ENCODE data around the gene CAPS.
"Not testable (repeated sequence)": the region's sequence is repeated elsewhere in the genome, so short reads cannot be mapped to it uniquely, and the experiment has no call there.

CAPS gene

DNA sequence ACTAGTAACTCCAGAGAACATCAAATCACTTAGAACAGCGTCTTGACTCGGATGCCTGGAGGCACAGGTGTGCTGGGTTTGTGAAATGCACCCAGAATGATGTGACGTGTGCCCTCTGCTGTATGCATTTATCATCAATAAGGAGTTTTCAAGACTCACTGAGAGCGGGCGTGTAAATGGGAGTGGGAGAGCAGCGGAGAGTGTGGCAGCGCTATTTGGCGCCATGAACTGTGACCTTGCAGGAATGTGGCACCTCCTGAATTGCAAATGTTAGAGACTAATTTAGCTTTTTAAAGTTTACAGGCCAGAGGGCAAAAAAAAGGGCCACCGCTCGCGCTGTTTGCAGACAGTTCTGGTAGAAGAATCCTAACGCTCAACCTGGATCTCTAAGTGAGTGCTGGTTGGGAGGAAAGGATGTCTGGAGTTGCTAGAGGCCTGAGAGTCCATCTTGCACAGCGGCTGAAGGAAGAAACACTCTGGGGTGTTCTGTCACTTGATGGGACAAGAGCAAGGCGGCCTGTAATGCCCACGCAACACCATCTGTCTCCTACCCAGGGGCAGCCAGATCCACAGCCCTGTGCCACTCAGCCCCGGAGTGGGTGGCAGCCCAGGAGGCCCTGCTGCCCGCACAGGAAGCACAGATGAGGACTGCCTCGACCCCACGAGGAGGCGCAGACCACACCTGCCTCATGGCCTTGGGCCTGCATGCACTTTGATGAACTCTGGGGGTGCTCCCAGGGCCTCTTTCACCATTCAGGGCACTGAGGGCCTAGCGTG lies 44.2 kb downstream of the CAPS start:
- Mint-ChIP-seq H3K27ac (no peak overlapping the region), H3K36me3 (peaks cover 7% of the 10 kb centered on the region), H3K9me3 (no peaks in the 10 kb centered on the region), H3K4me1 (peaks cover 51% of the 10 kb centered on the region), H3K4me3 (no peak overlapping the region), H3K27me3 (no peaks in the 10 kb centered on the region)
- DNase-seq (ENCODE audit: low spot score in 2 of 2) (no peak), ATAC-seq (ENCODE audit: low read depth) (no peak)

DNA sequence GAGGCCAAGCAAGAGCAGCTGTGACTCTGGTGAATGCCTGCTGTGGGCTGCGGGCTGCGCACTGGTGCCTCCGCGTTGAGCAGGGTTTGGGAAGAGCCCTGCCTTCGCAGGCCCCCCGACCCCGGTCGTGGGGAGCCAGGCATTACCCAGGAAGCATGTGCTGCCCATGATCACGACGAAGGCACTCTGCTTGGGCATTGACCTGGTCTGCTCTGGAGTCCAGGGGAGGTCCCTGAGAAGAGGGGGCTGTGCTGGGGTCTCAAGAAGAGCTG lies 44.7 kb downstream of the CAPS start:
- peaks cover 7% of the 10 kb centered on the region for H3K36me3 Mint-ChIP-seq
- no peak overlapping the region for H3K4me3 Mint-ChIP-seq
- H3K27ac Mint-ChIP-seq = no peak overlapping the region

DNA sequence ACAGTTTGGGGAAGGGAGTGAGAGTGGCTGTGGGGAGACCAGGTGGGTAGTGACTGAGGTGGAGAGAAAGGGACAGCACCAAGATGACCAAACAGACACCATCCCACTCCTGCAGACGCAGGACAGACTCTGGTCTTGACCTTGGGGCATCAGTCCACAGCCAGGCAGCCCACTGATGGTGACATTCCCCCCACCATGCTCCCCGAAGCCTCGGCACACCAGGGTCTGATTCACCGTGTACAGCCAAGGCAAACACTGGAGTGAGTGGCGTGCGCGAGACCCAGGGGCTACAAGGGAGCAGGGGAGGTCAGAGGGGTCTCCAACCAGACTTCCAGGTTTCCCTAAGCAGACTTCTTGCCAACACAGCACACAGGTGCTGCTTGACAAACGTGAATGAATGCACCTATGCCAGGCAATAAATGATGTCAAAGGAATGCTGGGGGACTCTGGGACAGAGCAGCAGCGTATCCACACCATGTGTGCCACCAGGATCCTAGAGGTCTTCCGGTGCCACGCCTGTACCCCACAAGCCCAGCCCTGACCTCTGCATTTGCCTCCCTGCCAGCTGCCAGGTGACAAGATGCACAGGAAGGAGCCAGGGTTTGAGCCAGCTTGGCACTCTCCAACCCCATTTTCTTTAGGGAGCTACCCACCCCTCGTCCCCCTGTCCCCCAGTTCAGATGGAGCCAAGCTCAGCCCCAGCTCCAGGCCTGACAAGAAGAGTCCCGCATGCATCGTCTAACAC lies 45.4 kb downstream of the CAPS start:
- peaks cover 6% of the 10 kb centered on the region for H3K36me3 Mint-ChIP-seq
- peak overlapping the region; percentile 62 for H3K27ac Mint-ChIP-seq
- H3K4me1 Mint-ChIP-seq = peaks cover 50% of the 10 kb centered on the region
- H3K27me3 Mint-ChIP-seq = no peaks in the 10 kb centered on the region
- ATAC-seq (ENCODE audit: low read depth) (no peak), DNase-seq (ENCODE audit: low spot score in 2 of 2) (no peak)
- H3K4me3 Mint-ChIP-seq = no peak overlapping the region
- no peaks in the 10 kb centered on the region for H3K9me3 Mint-ChIP-seq

More for the DNA sequence above, 44.7 kb downstream of the CAPS start:
- ATAC-seq (ENCODE audit: low read depth) (no peak), DNase-seq (ENCODE audit: low spot score in 2 of 2) (no peak)
- H3K9me3 Mint-ChIP-seq = no peaks in the 10 kb centered on the region
- no peaks in the 10 kb centered on the region for H3K27me3 Mint-ChIP-seq
- peaks cover 52% of the 10 kb centered on the region for H3K4me1 Mint-ChIP-seq

DNA sequence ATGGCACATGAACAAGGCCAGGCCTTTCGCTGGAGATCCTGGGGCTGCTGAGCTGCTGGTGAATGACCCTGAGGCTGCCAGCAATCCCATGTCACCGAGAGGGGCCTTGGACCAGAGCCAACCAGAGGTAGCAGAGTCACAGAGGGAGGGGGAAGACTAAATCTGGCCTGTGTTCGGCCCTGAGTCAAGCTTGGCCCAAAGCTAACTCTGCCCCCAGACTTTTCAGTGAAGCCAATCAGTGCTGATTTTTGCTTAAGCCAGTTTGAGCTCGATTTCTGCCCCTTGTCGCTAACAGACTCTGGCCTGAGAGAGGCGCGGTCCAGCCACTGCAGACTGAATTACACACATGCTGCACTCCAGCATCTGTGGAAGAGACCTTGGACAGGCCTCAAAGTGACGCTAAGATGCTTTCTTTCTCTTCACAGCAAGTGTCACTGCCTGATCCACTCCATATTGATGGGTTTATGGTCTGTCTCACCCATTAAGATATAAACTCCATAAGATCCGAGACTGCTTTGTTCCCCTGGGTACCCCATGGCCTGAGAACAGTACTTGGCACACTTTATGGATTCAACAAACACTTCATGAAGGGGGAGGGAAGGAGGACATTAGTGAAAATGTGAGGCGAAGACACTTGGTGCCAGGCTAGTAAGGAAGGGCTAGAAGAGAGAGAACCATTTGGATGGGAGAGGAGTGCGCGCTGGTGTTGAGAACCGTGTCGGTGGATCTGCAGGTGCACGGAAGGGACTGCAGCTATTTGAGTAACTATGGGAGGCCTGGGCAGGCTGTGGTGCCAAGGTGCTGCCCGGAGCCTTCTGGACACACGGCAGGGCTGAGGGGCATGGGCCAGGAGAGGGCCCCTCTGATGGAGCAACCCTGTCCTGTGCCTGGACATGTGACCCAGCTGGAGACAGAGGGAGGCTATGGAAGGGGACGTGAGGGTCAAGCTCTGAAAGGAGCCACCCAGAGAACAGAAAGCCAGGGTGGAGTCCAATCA lies 46.2 kb downstream of the CAPS start:
- Mint-ChIP-seq H3K27ac (peak overlapping the region; percentile 62), H3K4me1 (peaks cover 50% of the 10 kb centered on the region), H3K36me3 (peaks cover 6% of the 10 kb centered on the region), H3K9me3 (no peaks in the 10 kb centered on the region), H3K27me3 (no peaks in the 10 kb centered on the region), H3K4me3 (no peak overlapping the region)
- no peak for ATAC-seq (ENCODE audit: low read depth)
- no peak for DNase-seq (ENCODE audit: low spot score in 2 of 2)

DNA sequence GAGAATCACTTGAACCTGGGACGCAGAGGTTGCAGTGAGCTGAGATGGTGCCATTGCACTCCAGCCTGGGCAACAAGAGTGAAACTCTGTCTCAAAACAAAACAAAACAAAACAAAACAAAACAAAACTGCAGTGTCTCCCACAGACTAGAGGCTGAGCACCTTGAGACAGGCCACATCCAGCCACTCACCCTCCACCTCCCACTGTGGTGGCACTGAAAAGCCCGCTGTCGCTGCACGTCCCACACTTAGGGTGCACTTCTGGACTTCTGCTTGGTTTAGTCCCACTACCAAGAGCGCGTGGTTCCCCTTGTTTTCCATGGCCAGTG lies 47.6 kb downstream of the CAPS start:
- H3K9me3 Mint-ChIP-seq; H3K27me3 Mint-ChIP-seq; ATAC-seq (ENCODE audit: low read depth); H3K36me3 Mint-ChIP-seq; DNase-seq (ENCODE audit: low spot score in 2 of 2): not testable (repeated sequence)
- peak overlapping the region; percentile 41 for H3K4me3 Mint-ChIP-seq
- H3K4me1 Mint-ChIP-seq = peaks cover 46% of the 10 kb centered on the region
- peak overlapping the region; percentile 22 for H3K27ac Mint-ChIP-seq

DNA sequence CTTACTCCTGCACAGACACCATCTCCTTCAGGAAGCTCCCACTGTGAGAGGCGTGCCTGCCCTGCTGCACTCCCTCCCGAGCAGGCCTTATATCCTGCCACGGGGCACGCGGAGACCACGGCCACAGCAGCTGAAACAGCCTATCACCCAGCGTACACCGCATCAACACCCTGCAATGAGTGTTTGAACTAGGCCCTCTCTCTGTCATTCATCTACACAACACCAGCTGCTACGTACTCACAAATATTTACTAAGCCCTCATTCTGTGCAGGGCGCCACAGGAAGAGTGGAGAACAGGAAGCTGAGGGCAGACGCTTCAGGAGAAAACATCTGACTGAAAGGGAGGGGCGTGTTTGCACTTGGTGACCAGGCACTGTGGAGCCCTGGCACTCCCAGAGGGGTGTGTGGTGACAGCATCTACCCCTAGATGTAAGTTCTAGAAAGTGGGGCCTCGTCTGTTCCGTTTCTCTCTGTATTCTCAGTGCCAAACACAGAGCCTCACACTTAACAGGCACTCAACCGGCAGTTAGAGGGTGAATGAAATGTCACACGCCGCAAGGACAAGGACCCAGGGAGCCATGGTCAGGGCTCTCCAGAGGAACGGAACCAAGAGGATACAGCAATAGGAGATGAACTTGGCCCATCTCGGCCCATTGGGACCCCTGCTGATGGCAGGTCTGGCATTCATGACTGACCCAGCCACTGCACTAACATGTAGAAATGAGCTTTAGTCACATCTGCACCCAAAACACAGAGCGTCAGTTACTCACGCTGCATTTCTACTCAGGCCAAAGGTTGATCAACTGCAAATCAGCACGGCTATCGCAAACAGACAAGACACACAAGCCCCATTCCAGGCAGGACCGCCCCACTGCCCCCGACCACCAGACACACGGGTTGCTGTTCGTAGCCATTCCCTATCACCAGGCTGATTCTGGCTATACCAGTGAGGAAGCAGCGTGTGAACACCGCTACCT lies 48.2 kb downstream of the CAPS start:
- Mint-ChIP-seq H3K4me3 (peak overlapping the region; percentile 41), H3K9me3 (no peaks in the 10 kb centered on the region), H3K27ac (peak overlapping the region; percentile 22), H3K4me1 (peaks cover 47% of the 10 kb centered on the region), H3K36me3 (peaks cover 6% of the 10 kb centered on the region), H3K27me3 (no peaks in the 10 kb centered on the region)
- ATAC-seq (ENCODE audit: low read depth) (peak; percentile 64), DNase-seq (ENCODE audit: low spot score in 2 of 2) (no peak)

DNA sequence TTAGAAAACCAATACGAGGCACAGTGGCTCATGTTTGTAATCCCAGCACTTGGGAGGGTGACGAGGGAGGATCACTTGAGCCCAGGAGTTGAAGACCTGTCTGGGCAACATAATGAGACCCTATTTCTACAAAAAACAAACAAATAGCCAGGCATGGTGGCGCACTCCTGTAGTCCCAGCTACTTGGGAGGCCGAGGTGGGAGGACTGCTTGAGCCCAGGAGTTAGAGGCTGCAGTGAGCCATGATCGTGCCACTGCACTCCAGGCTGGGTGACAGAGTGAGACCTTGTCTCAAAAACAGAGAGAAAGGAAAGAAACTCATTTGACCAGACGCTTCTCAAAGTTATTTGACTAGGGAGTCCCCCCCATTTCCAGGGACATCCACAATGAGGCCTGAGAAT lies 49.2 kb downstream of the CAPS start:
- H3K27ac Mint-ChIP-seq; DNase-seq (ENCODE audit: low spot score in 2 of 2); H3K4me3 Mint-ChIP-seq; H3K36me3 Mint-ChIP-seq; ATAC-seq (ENCODE audit: low read depth); H3K9me3 Mint-ChIP-seq; H3K27me3 Mint-ChIP-seq: not testable (repeated sequence)
- H3K4me1 Mint-ChIP-seq = peaks cover 53% of the 10 kb centered on the region

DNA sequence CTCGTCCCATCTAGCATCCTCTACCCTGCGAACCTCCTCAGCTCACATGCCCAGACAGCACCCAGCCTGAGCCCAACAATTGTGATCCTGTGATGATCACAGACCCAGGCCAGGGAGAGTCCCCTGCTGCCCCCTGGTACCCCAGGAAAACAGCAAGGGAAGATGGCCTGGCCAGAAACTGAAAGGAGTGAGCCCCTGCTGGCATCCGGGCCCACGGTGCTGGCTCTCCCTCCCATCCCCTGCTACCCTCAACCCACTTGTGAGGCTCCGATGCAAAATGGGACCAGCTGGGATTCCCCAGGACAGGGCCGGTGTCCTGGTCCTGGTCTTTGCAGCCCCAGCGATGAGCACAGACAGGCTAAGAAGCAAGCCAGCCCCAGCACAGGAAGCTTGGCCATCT lies 49.8 kb downstream of the CAPS start:
- Mint-ChIP-seq H3K36me3 (peaks cover 3% of the 10 kb centered on the region), H3K9me3 (no peaks in the 10 kb centered on the region), H3K27me3 (no peaks in the 10 kb centered on the region), H3K4me3 (no peak overlapping the region), H3K4me1 (peaks cover 58% of the 10 kb centered on the region), H3K27ac (no peak overlapping the region)
- ATAC-seq (ENCODE audit: low read depth) = no peak
- DNase-seq (ENCODE audit: low spot score in 2 of 2) = no peak

DNA sequence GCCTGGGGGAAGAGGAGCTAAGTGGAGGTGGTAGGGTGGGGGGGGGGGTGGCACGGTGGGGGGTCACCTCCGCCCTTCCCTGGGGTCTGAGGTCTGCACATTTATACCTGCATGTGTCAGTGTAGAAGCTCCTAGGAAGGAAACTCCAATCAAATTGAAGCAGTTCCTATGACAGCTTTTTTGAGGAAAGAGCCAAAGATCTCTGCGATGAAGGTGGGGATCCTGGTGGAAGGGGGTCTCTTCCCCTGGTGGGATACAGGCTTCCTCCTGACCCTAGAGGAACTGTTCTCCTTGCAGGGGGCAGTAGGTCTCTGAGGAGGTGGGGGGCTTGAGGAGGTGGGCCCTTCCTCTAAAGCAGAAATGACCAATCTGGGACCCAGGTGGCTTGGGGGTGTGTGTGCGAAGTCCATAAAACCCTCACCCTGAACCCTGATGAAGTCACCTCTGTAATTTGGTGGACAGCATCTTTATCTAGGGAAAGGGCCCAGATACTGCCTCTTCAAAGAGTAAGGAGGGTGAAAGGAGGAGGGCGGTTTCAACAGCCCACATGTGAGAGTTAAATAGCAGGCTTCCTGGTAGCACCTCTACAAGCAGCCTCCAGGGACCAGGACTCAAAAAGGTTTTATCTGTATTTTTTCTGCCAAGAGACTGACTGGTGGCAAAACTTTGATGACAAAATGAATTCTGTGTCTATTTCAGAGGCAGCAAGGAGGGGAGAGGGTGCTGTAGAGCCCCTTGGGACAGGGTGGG lies 50.9 kb downstream of the CAPS start:
- H3K27me3 Mint-ChIP-seq = no peaks in the 10 kb centered on the region
- ATAC-seq (ENCODE audit: low read depth) (no peak), DNase-seq (ENCODE audit: low spot score in 2 of 2) (no peak)
- no peaks in the 10 kb centered on the region for H3K9me3 Mint-ChIP-seq
- H3K27ac Mint-ChIP-seq = no peak overlapping the region
- H3K36me3 Mint-ChIP-seq = peaks cover 3% of the 10 kb centered on the region
- H3K4me3 Mint-ChIP-seq = no peak overlapping the region
- H3K4me1 Mint-ChIP-seq = peaks cover 52% of the 10 kb centered on the region
